Caco-2 (cell line): Measurements from ENCODE around the gene CREB3L2. TPM values are rescaled to one million over a fixed set of nuclear protein-coding genes. Genes with fewer than 3 reads are reported as not detected.

Source experiments
- BruUV-seq: library from RNA; stranded (reverse); fragments of 400-500 nt; replicated peaks from 2 replicates; lab custom pipeline; 2021; lab: Mats Ljungman, UMichigan
- CTCF ChIA-PET: fragments of 300-600 bp; sonication (Branson Sonifier 250); formaldehyde crosslinking; loops from one replicate; lab custom pipeline; 2022; ENCODE audit warnings: antibody characterized with exemption; lab: Charles Lee
- POLR2A ChIA-PET: fragments of 300-600 bp; sonication (Branson Sonifier 250); formaldehyde crosslinking; loops from one replicate; lab custom pipeline; 2022; ENCODE audit warnings: antibody characterized with exemption; lab: Charles Lee
- DNase-seq, 2 experiments: peaks; one replicate each; pipeline versions ENCODE4 v3.0.0 to v3.0.0-alpha.2; 2020 to 2022
- H3K27me3 ChIP-seq: replicated peaks from 2 replicates; pipeline ENCODE4 v1.6.0; 2011; ENCODE audit warnings: low read length; ENCODE audit not compliant: control insufficient read depth, insufficient read depth
- H3K36me3 ChIP-seq: 2 replicates; pipeline ENCODE4 v1.5.1; 2011; ENCODE audit warnings: low read length; ENCODE audit not compliant: control insufficient read depth, insufficient read depth
- H3K4me1 ChIP-seq: fragments of 250-450 bp; sonication (Bioruptor Pico); 2 replicates; pipeline ENCODE4 v1.5.1; 2020; ENCODE audit warnings: mild to moderate bottlenecking
- H3K4me3 ChIP-seq: 2 replicates; pipeline ENCODE4 v1.5.1; 2011; ENCODE audit warnings: low read depth, mild to moderate bottlenecking, control low read depth, low read length
- H3K9me3 ChIP-seq: fragments of 250-450 bp; sonication (Bioruptor Pico); 2 replicates; pipeline ENCODE4 v1.5.1; 2020; ENCODE audit warnings: mild to moderate bottlenecking, moderate library complexity
- H3K27ac Mint-ChIP-seq: one replicate; pipeline ENCODE4 v1.8.0; 2022; ENCODE audit warnings: mixed read lengths; ENCODE audit not compliant: unreplicated experiment
- H3K27me3 Mint-ChIP-seq: one replicate; pipeline ENCODE4 v1.8.0; 2022; ENCODE audit warnings: mixed read lengths; ENCODE audit not compliant: insufficient read depth, unreplicated experiment
- H3K36me3 Mint-ChIP-seq: one replicate; pipeline ENCODE4 v1.8.0; 2022; ENCODE audit warnings: mild to moderate bottlenecking, mixed read lengths; ENCODE audit not compliant: insufficient read depth, unreplicated experiment
- H3K4me1 Mint-ChIP-seq: one replicate; pipeline ENCODE4 v1.8.0; 2022; ENCODE audit warnings: low read depth, mixed read lengths; ENCODE audit not compliant: unreplicated experiment
- H3K4me3 Mint-ChIP-seq: one replicate; pipeline ENCODE4 v1.8.0; 2022; ENCODE audit warnings: mild to moderate bottlenecking, moderate library complexity, mixed read lengths; ENCODE audit not compliant: unreplicated experiment
- H3K9me3 Mint-ChIP-seq: one replicate; pipeline ENCODE4 v1.8.0; 2022; ENCODE audit warnings: mixed read lengths; ENCODE audit not compliant: unreplicated experiment
- CTCF ChIP-seq, 2 experiments: fragments of 200-600 bp in 1 of 2; IDR thresholded peaks; 1 replicate in 1 of 2; 2 replicates in 1 of 2; pipeline versions ENCODE4 v1.5.1 to v1.8.0; 2011 to 2022; ENCODE audit warnings: antibody characterized with exemption in 1 of 2, control low read depth in 1 of 2, inconsistent platforms in 1 of 2, low read depth in 1 of 2, low read length in 1 of 2, mild to moderate bottlenecking in 1 of 2, moderate library complexity in 1 of 2; ENCODE audit not compliant: insufficient read depth in 1 of 2, severe bottlenecking in 1 of 2, unreplicated experiment in 1 of 2
- intact Hi-C: fragments of 100-400 bp; cut with micrococcal nuclease; formaldehyde crosslinking; loops from one replicate; pipeline ENCODE4 v1.10.0; 2022; ENCODE audit not compliant: unreplicated experiment
- total RNA-seq: library from RNA; stranded (reverse); gene quantifications from 2 replicates; pipeline ENCODE4 v1.2.3, GENCODE V29; 2022

CREB3L2 gene
- total RNA-seq, 1 experiment from 2014 or later: 123 TPM

GRCh38 chr7:137961200-137962177 is 40.4 kb downstream of the CREB3L2 start:
- no peak overlapping the region for H3K4me3 Mint-ChIP-seq
- intact Hi-C loops: no loop called here
- TF ChIP-seq CTCF (IDR thresholded peaks at IDR 0.05; ENCODE audit: insufficient read depth in 1 of 2, low read depth in 1 of 2, low read length in 1 of 2, severe bottlenecking in 1 of 2, unreplicated experiment in 1 of 2): no peak
- peaks cover 38% of the 10 kb centered on the region for H3K36me3 Mint-ChIP-seq
- ChIA-PET POLR2A (no interaction called here), CTCF (no interaction called here)
- no peaks in the 10 kb centered on the region for H3K27me3 Mint-ChIP-seq
- peak overlapping the region; percentile 84 for H3K27ac Mint-ChIP-seq
- no peaks in the 10 kb centered on the region for H3K9me3 ChIP-seq
- peaks cover 93% of the 10 kb centered on the region for H3K4me1 ChIP-seq
- H3K27me3 ChIP-seq: no peaks in the 10 kb centered on the region
- H3K4me3 ChIP-seq: no peak overlapping the region
- no peak for DNase-seq
- no peaks in the 10 kb centered on the region for H3K9me3 Mint-ChIP-seq
- H3K4me1 Mint-ChIP-seq: peaks cover 72% of the 10 kb centered on the region
- BruUV-seq: no TSS peak
- H3K36me3 ChIP-seq: peaks cover 2% of the 10 kb centered on the region; the same call in 1 of the 2 replicates

- Histone ChIP-seq H3K4me1 (peaks cover 93% of the 10 kb centered on the region), H3K27me3 (no peaks in the 10 kb centered on the region), H3K9me3 (no peaks in the 10 kb centered on the region), H3K36me3 (no peaks in the 10 kb centered on the region), H3K4me3 (no peak overlapping the region)
- Mint-ChIP-seq H3K36me3 (peaks cover 43% of the 10 kb centered on the region), H3K4me3 (no peak overlapping the region), H3K27me3 (no peaks in the 10 kb centered on the region), H3K27ac (peak overlapping the region; percentile 73), H3K4me1 (peaks cover 78% of the 10 kb centered on the region), H3K9me3 (no peaks in the 10 kb centered on the region)
- ChIA-PET POLR2A (no interaction called here), CTCF (no interaction called here)
- TF ChIP-seq CTCF (IDR thresholded peaks at IDR 0.05; ENCODE audit: insufficient read depth in 1 of 2, low read depth in 1 of 2, low read length in 1 of 2, severe bottlenecking in 1 of 2, unreplicated experiment in 1 of 2): no peak
- no TSS peak for BruUV-seq
- DNase-seq: no peak
- intact Hi-C loops: no loop called here
These were observed 41.9 kb downstream of the CREB3L2 start for GRCh38 chr7:137960020-137960419.

GRCh38 chr7:137958470-137959431 is 43.1 kb downstream of the CREB3L2 start:
- TF ChIP-seq CTCF (IDR thresholded peaks at IDR 0.05; ENCODE audit: insufficient read depth in 1 of 2, low read depth in 1 of 2, low read length in 1 of 2, severe bottlenecking in 1 of 2, unreplicated experiment in 1 of 2): no peak
- Mint-ChIP-seq H3K9me3 (no peaks in the 10 kb centered on the region), H3K4me3 (no peak overlapping the region), H3K27ac (peak overlapping the region; percentile 73), H3K27me3 (no peaks in the 10 kb centered on the region), H3K4me1 (peaks cover 78% of the 10 kb centered on the region), H3K36me3 (peaks cover 55% of the 10 kb centered on the region)
- DNase-seq: peak; percentile 56 to 61
- intact Hi-C loops: loop anchor here (1.0 kb wide), 1 partner anchor 9 kb away; no protein-coding TSS in a partner anchor
- ChIA-PET CTCF (interaction anchor here (0.6 to 0.8 kb wide), 2 partner anchors 9 to 50 kb away, joined by 3 to 4 read pairs; no protein-coding TSS in a partner anchor), POLR2A (interaction anchor here (1.3 to 1.5 kb wide), 2 partner anchors 8 to 33 kb away, joined by 5 to 11 read pairs; no protein-coding TSS in a partner anchor)
- BruUV-seq: TSS peak; percentile 19
- H3K4me3 ChIP-seq: no peak overlapping the region
- H3K4me1 ChIP-seq: peaks cover 90% of the 10 kb centered on the region
- H3K27me3 ChIP-seq: no peaks in the 10 kb centered on the region
- no peaks in the 10 kb centered on the region for H3K36me3 ChIP-seq
- no peaks in the 10 kb centered on the region for H3K9me3 ChIP-seq
